Smooth muscle cell (in vitro differentiated cells): ENCODE measurements around the gene BARX1. TPM values are rescaled to one million over a fixed set of nuclear protein-coding genes. Genes with fewer than 3 reads are reported as not detected.

ENCODE experiments used
- DNase-seq: peaks from one replicate; lab custom pipeline; 2025; ENCODE audit not compliant: unreplicated experiment; lab: John Stamatoyannopoulos, UW
- H2AFZ ChIP-seq: fragments of 200-600 bp; sonication (generic); 2 replicates; pipeline ENCODE4 v1.6.0; 2016; ENCODE audit warnings: antibody characterized with exemption, low read depth, mild to moderate bottlenecking
- H3F3A ChIP-seq: fragments of 200-600 bp; sonication (generic); 2 replicates; pipeline ENCODE4 v1.6.0; 2017; ENCODE audit warnings: antibody characterized with exemption, low read depth
- H3K27ac ChIP-seq: fragments of 200-600 bp; sonication (generic); 2 replicates; pipeline ENCODE4 v1.5.1; 2016; ENCODE audit warnings: low read depth, mild to moderate bottlenecking
- H3K27me3 ChIP-seq: fragments of 200-600 bp; sonication (generic); 2 replicates; pipeline ENCODE4 v1.6.1; 2016; ENCODE audit warnings: low read depth, mild to moderate bottlenecking
- H3K36me3 ChIP-seq: fragments of 200-600 bp; sonication (generic); 2 replicates; pipeline ENCODE4 v1.5.1; 2016; ENCODE audit warnings: low read depth
- H3K4me1 ChIP-seq: fragments of 200-600 bp; sonication (generic); 2 replicates; pipeline ENCODE4 v1.5.1; 2016; ENCODE audit warnings: low read depth
- H3K4me2 ChIP-seq: fragments of 200-600 bp; sonication (generic); 2 replicates; pipeline ENCODE4 v1.6.0; 2016; ENCODE audit warnings: mild to moderate bottlenecking
- H3K4me3 ChIP-seq: fragments of 200-600 bp; sonication (generic); 2 replicates; pipeline ENCODE4 v1.5.1; 2016; ENCODE audit warnings: mild to moderate bottlenecking
- H3K79me2 ChIP-seq: fragments of 200-600 bp; sonication (generic); 2 replicates; pipeline ENCODE4 v1.6.0; 2016; ENCODE audit warnings: low read depth, mild to moderate bottlenecking
- H3K9ac ChIP-seq: fragments of 200-600 bp; sonication (generic); 2 replicates; pipeline ENCODE4 v1.6.0; 2016; ENCODE audit warnings: low read depth
- H3K9me3 ChIP-seq: fragments of 200-600 bp; sonication (generic); replicated peaks from 2 replicates; pipeline ENCODE4 v1.5.1; 2016; ENCODE audit warnings: low read depth
- H4K20me1 ChIP-seq: fragments of 200-600 bp; sonication (generic); 2 replicates; pipeline ENCODE4 v1.6.0; 2016; ENCODE audit warnings: low read depth
- CTCF ChIP-seq: fragments of 200-600 bp; sonication (generic); IDR thresholded peaks from 2 replicates; pipeline ENCODE4 v1.5.1; 2017; ENCODE audit warnings: borderline replicate concordance, mild to moderate bottlenecking, antibody characterized with exemption; ENCODE audit not compliant: insufficient read depth, poor library complexity, severe bottlenecking
- WGBS: methylation state at CpG from one replicate; pipeline ENCODE4 v1.1.7; 2016; ENCODE audit warnings: low lambda C conversion rate; 5-methylcytosine and 5-hydroxymethylcytosine counted together
- polyA plus RNA-seq: library from polyadenylated mRNA; unstranded; fragments of >200 nt; fragmentation: Nextera tagmentation; extraction: Ambion mirVana; gene quantifications from 2 replicates; pipeline ENCODE4 v1.2.1, GENCODE V29; 2016
- total RNA-seq: library from RNA; depleted of rRNA; stranded (reverse); fragments of >200 nt; gene quantifications from 2 replicates; pipeline ENCODE4 v1.2.3, GENCODE V29; 2014

The BARX1 gene
- total and polyA plus RNA-seq, 2 experiments from 2014 or later: 6.1 TPM

- H3K27me3 ChIP-seq: peaks cover 96% of the 10 kb centered on the region
- no peak overlapping the region for H2AFZ ChIP-seq
These were observed 4.2 kb downstream of the BARX1 start for GRCh38 chr9:93950619-93951601.

GRCh38 chr9:93949694-93950449 is 5.3 kb downstream of the BARX1 start:
- no peak overlapping the region for H3K4me2 ChIP-seq
- TF ChIP-seq CTCF: no peak
- no peak for DNase-seq

More at GRCh38 chr9:93950619-93951601, 4.2 kb downstream of the BARX1 start:
- Histone ChIP-seq H3F3A (no peaks in the 10 kb centered on the region), H4K20me1 (peaks cover 3% of the 10 kb centered on the region), H3K79me2 (no peaks in the 10 kb centered on the region), H3K4me3 (peak overlapping the region; percentile 48), H3K27ac (no peak overlapping the region), H3K36me3 (no peaks in the 10 kb centered on the region), H3K4me2 (peak overlapping the region; percentile 84), H3K4me1 (peaks cover 23% of the 10 kb centered on the region), H3K9ac (no peak overlapping the region), H3K9me3 (no peaks in the 10 kb centered on the region)
- no peak for TF ChIP-seq CTCF
- no peak for DNase-seq
- 2% methylated on average over 46 of the region's 47 CpGs for WGBS

GRCh38 chr9:93949073-93949693 is 6.0 kb downstream of the BARX1 start:
- Histone ChIP-seq H3K79me2 (no peaks in the 10 kb centered on the region), H3K9me3 (no peaks in the 10 kb centered on the region), H3K4me3 (no peak overlapping the region), H3K36me3 (no peaks in the 10 kb centered on the region), H4K20me1 (peaks cover 3% of the 10 kb centered on the region), H3K4me1 (peaks cover 14% of the 10 kb centered on the region), H3F3A (no peaks in the 10 kb centered on the region), H3K4me2 (no peak overlapping the region), H3K9ac (no peak overlapping the region), H3K27ac (no peak overlapping the region), H2AFZ (no peak overlapping the region), H3K27me3 (peaks cover 100% of the 10 kb centered on the region)
- TF ChIP-seq CTCF: no peak
- DNase-seq: no peak
- 14% methylated on average over 29 of the region's 32 CpGs for WGBS

More at GRCh38 chr9:93949694-93950449, 5.3 kb downstream of the BARX1 start:
- H3K4me3 ChIP-seq: no peak overlapping the region
- no peaks in the 10 kb centered on the region for H3K36me3 ChIP-seq
- peaks cover 18% of the 10 kb centered on the region for H3K4me1 ChIP-seq
- H3K27me3 ChIP-seq: peaks cover 99% of the 10 kb centered on the region
- H3K27ac ChIP-seq: no peak overlapping the region
- H3F3A ChIP-seq: no peaks in the 10 kb centered on the region
- no peak overlapping the region for H3K9ac ChIP-seq
- 8% methylated on average over 15 of the region's 16 CpGs for WGBS
- H3K9me3 ChIP-seq: no peaks in the 10 kb centered on the region
- no peaks in the 10 kb centered on the region for H3K79me2 ChIP-seq
- H2AFZ ChIP-seq: no peak overlapping the region
- peaks cover 3% of the 10 kb centered on the region for H4K20me1 ChIP-seq
